Mucosa of rectum (tissue), 2 donors: Measurements from ENCODE around the gene FRMD4A.

ENCODE experiments used
- H3K27ac ChIP-seq, 2 donors: one replicate each; pipeline ENCODE4 v1.7.0; 2013; ENCODE audit warnings: inconsistent platforms in 2 of 2, low read depth in 2 of 2, low read length in 2 of 2
- H3K27me3 ChIP-seq, 2 donors: one replicate each; pipeline ENCODE4 v1.7.0; 2013; ENCODE audit warnings: low read length in 2 of 2; ENCODE audit not compliant: control insufficient read depth in 2 of 2, insufficient read depth in 2 of 2
- H3K36me3 ChIP-seq, 2 donors: one replicate each; pipeline ENCODE4 v1.7.0; 2013; ENCODE audit warnings: low read length in 2 of 2; ENCODE audit not compliant: control insufficient read depth in 2 of 2, insufficient read depth in 2 of 2
- H3K4me1 ChIP-seq, 2 donors: one replicate each; pipeline ENCODE4 v1.7.0; 2013; ENCODE audit warnings: low read length in 2 of 2, mild to moderate bottlenecking in 1 of 2; ENCODE audit not compliant: control insufficient read depth in 2 of 2, insufficient read depth in 2 of 2
- H3K4me3 ChIP-seq, 2 donors: one replicate each; pipeline ENCODE4 v1.7.0; 2013; ENCODE audit warnings: low read length in 2 of 2
- H3K9ac ChIP-seq, 2 donors: one replicate each; pipeline ENCODE4 v1.7.0; 2013; ENCODE audit warnings: low read length in 2 of 2, low read depth in 1 of 2, mild to moderate bottlenecking in 1 of 2
- H3K9me3 ChIP-seq, 2 donors: one replicate each; pipeline ENCODE4 v1.7.0; 2013; ENCODE audit warnings: low read length in 2 of 2; ENCODE audit not compliant: control insufficient read depth in 2 of 2
- donor health status: healthy.
- donor health status: Normal muscosa, but diverticular disease.

FRMD4A gene

GRCh38 chr10:13712837-13713581 is 617.7 kb downstream of the FRMD4A start:
- H3K4me1 ChIP-seq: peaks cover 7 to 13% of the 10 kb centered on the region in 2 donors
- H3K36me3 ChIP-seq: no peaks in the 10 kb centered on the region
- H3K9me3 ChIP-seq: no peaks in the 10 kb centered on the region
- H3K27me3 ChIP-seq: no peaks in the 10 kb centered on the region
- H3K9ac ChIP-seq: no peak overlapping the region
- no peak overlapping the region for H3K4me3 ChIP-seq
- H3K27ac ChIP-seq: peak overlapping the region; percentile 39 to 64

- Histone ChIP-seq H3K27ac (peak overlapping the region; percentile 20 to 64), H3K4me3 (no peak overlapping the region), H3K4me1 (peaks cover 10% of the 10 kb centered on the region in 2 donors), H3K36me3 (no peaks in the 10 kb centered on the region), H3K9ac (no peak overlapping the region), H3K27me3 (no peaks in the 10 kb centered on the region), H3K9me3 (no peaks in the 10 kb centered on the region)
Observed at GRCh38 chr10:13712476-13712836, 618.3 kb downstream of the FRMD4A start.

- H3K36me3 ChIP-seq: no peaks in the 10 kb centered on the region
- no peaks in the 10 kb centered on the region for H3K9me3 ChIP-seq
- H3K4me1 ChIP-seq: peaks cover 10 to 15% of the 10 kb centered on the region in 2 donors
- no peaks in the 10 kb centered on the region for H3K27me3 ChIP-seq
- H3K9ac ChIP-seq: no peak overlapping the region
- no peak overlapping the region for H3K4me3 ChIP-seq
- H3K27ac ChIP-seq: no peak overlapping the region
Observed at GRCh38 chr10:13711291-13711690, 619.4 kb downstream of the FRMD4A start.

- Histone ChIP-seq H3K27me3 (no peaks in the 10 kb centered on the region), H3K27ac (no peak overlapping the region), H3K9ac (no peak overlapping the region), H3K9me3 (no peaks in the 10 kb centered on the region), H3K4me3 (no peak overlapping the region), H3K4me1 (peaks cover 15 to 16% of the 10 kb centered on the region in 2 donors), H3K36me3 (no peaks in the 10 kb centered on the region)
Observed at GRCh38 chr10:13709931-13710650, 620.6 kb downstream of the FRMD4A start.

- H3K27me3 ChIP-seq: no peaks in the 10 kb centered on the region
- peaks cover 15 to 16% of the 10 kb centered on the region in 2 donors for H3K4me1 ChIP-seq
- no peaks in the 10 kb centered on the region for H3K9me3 ChIP-seq
- H3K9ac ChIP-seq: peak overlapping the region in 1 of 2 donors; percentile 55
- peak overlapping the region; percentile 39 to 56 for H3K27ac ChIP-seq
- peak overlapping the region; percentile 78 to 80 for H3K4me3 ChIP-seq
- no peaks in the 10 kb centered on the region for H3K36me3 ChIP-seq
Observed at GRCh38 chr10:13708256-13708990, 622.3 kb downstream of the FRMD4A start.

- Histone ChIP-seq H3K4me3 (peak overlapping the region; percentile 78 to 80), H3K27ac (peak overlapping the region; percentile 56 to 61), H3K4me1 (peaks cover 15 to 16% of the 10 kb centered on the region in 2 donors), H3K9me3 (no peaks in the 10 kb centered on the region), H3K9ac (peak overlapping the region; percentile 38 to 55), H3K27me3 (no peaks in the 10 kb centered on the region), H3K36me3 (no peaks in the 10 kb centered on the region)
Observed at GRCh38 chr10:13707156-13707881, 623.4 kb downstream of the FRMD4A start.

GRCh38 chr10:13706604-13707003 is 624.1 kb downstream of the FRMD4A start:
- no peaks in the 10 kb centered on the region for H3K27me3 ChIP-seq
- peak overlapping the region; percentile 41 to 55 for H3K9ac ChIP-seq
- peak overlapping the region in 1 of 2 donors; percentile 35 for H3K27ac ChIP-seq
- no peaks in the 10 kb centered on the region for H3K9me3 ChIP-seq
- H3K36me3 ChIP-seq: no peaks in the 10 kb centered on the region
- peaks cover 15 to 16% of the 10 kb centered on the region in 2 donors for H3K4me1 ChIP-seq
- peak overlapping the region; percentile 78 to 80 for H3K4me3 ChIP-seq

- Histone ChIP-seq H3K27me3 (no peaks in the 10 kb centered on the region), H3K9me3 (no peaks in the 10 kb centered on the region), H3K4me3 (peak overlapping the region; percentile 78 to 80), H3K27ac (no peak overlapping the region), H3K9ac (peak overlapping the region in 1 of 2 donors; percentile 41), H3K4me1 (peaks cover 15 to 16% of the 10 kb centered on the region in 2 donors), H3K36me3 (peaks cover under 1% of the 10 kb centered on the region in 2 donors)
Observed at GRCh38 chr10:13706175-13706574, 624.5 kb downstream of the FRMD4A start.

- Histone ChIP-seq H3K9me3 (no peaks in the 10 kb centered on the region), H3K36me3 (peaks cover 5% of the 10 kb centered on the region in 2 donors), H3K27ac (no peak overlapping the region), H3K9ac (no peak overlapping the region), H3K4me1 (peaks cover 15 to 16% of the 10 kb centered on the region in 2 donors), H3K4me3 (peak overlapping the region; percentile 49 to 80), H3K27me3 (no peaks in the 10 kb centered on the region)
Observed at GRCh38 chr10:13705526-13706174, 625.1 kb downstream of the FRMD4A start.
